Measurements from ENCODE around the gene ARFGEF3.
"Not testable (repeated sequence)": the region's sequence is repeated elsewhere in the genome, so short reads cannot be mapped to it uniquely, and the experiment has no call there.

Gene ARFGEF3

GRCh38 chr6:138346302-138347195, 184.8 kb downstream of the ARFGEF3 start:
- TF ChIP-seq GATA1 (IDR thresholded peaks at IDR 0.05; ENCODE audit: low read depth, low read length) = no peak
- TF ChIP-seq POLR2A (IDR thresholded peaks at IDR 0.05; ENCODE audit: low read length) = no peak
- no peak for DNase-seq

GRCh38 chr6:138347864-138348263, 186.1 kb downstream of the ARFGEF3 start:
- no peak for DNase-seq
- TF ChIP-seq GATA1 (IDR thresholded peaks at IDR 0.05; ENCODE audit: low read depth, low read length) = no peak
- TF ChIP-seq POLR2A (IDR thresholded peaks at IDR 0.05; ENCODE audit: low read length) = no peak

GRCh38 chr6:138349891-138350290, 188.2 kb downstream of the ARFGEF3 start:
- DNase-seq = no peak
- TF ChIP-seq POLR2A (IDR thresholded peaks at IDR 0.05; ENCODE audit: low read length) (no peak), GATA1 (IDR thresholded peaks at IDR 0.05; ENCODE audit: low read depth, low read length) (no peak)

- TF ChIP-seq POLR2A (IDR thresholded peaks at IDR 0.05; ENCODE audit: low read length) = no peak
- TF ChIP-seq GATA1 (IDR thresholded peaks at IDR 0.05; ENCODE audit: low read depth, low read length) = no peak
Observed at GRCh38 chr6:138357928-138358327, 196.2 kb downstream of the ARFGEF3 start.

GRCh38 chr6:138368684-138369083, 206.9 kb downstream of the ARFGEF3 start:
- not testable (repeated sequence) for DNase-seq

More at GRCh38 chr6:138357928-138358327, 196.2 kb downstream of the ARFGEF3 start:
- no peak for DNase-seq

- TF ChIP-seq GATA1 (IDR thresholded peaks at IDR 0.05; ENCODE audit: low read depth, low read length) (no peak), POLR2A (IDR thresholded peaks at IDR 0.05; ENCODE audit: low read length) (no peak)
Observed at GRCh38 chr6:138370631-138371451, 209.1 kb downstream of the ARFGEF3 start.

GRCh38 chr6:138371452-138371711, 209.6 kb downstream of the ARFGEF3 start:
- no peak for DNase-seq
- TF ChIP-seq GATA1 (IDR thresholded peaks at IDR 0.05; ENCODE audit: low read depth, low read length) = no peak
- no peak for TF ChIP-seq POLR2A (IDR thresholded peaks at IDR 0.05; ENCODE audit: low read length)

More at GRCh38 chr6:138370631-138371451, 209.1 kb downstream of the ARFGEF3 start:
- DNase-seq = no peak

GRCh38 chr6:138371720-138372119, 210.0 kb downstream of the ARFGEF3 start:
- DNase-seq = no peak
- no peak for TF ChIP-seq POLR2A (IDR thresholded peaks at IDR 0.05; ENCODE audit: low read length)
- TF ChIP-seq GATA1 (IDR thresholded peaks at IDR 0.05; ENCODE audit: low read depth, low read length) = no peak

- no peak for TF ChIP-seq GATA1 (IDR thresholded peaks at IDR 0.05; ENCODE audit: low read depth, low read length)
- TF ChIP-seq POLR2A (IDR thresholded peaks at IDR 0.05; ENCODE audit: low read length) = no peak
- DNase-seq = no peak
Observed at GRCh38 chr6:138372711-138373463, 211.1 kb downstream of the ARFGEF3 start.

GRCh38 chr6:138374230-138374629, 212.5 kb downstream of the ARFGEF3 start:
- TF ChIP-seq POLR2A (IDR thresholded peaks at IDR 0.05; ENCODE audit: low read length) (no peak), GATA1 (IDR thresholded peaks at IDR 0.05; ENCODE audit: low read depth, low read length) (no peak)
- no peak for DNase-seq

- TF ChIP-seq GATA1 (IDR thresholded peaks at IDR 0.05; ENCODE audit: low read depth, low read length) (no peak), POLR2A (IDR thresholded peaks at IDR 0.05; ENCODE audit: low read length) (no peak)
- DNase-seq = peak; percentile 20 to 62
Observed at GRCh38 chr6:138374815-138375214, 213.1 kb downstream of the ARFGEF3 start.

- DNase-seq = no peak
- TF ChIP-seq POLR2A (IDR thresholded peaks at IDR 0.05; ENCODE audit: low read length) (no peak), GATA1 (IDR thresholded peaks at IDR 0.05; ENCODE audit: low read depth, low read length) (no peak)
Observed at GRCh38 chr6:138377042-138377441, 215.3 kb downstream of the ARFGEF3 start.

- TF ChIP-seq POLR2A (IDR thresholded peaks at IDR 0.05; ENCODE audit: low read length) (no peak), GATA1 (IDR thresholded peaks at IDR 0.05; ENCODE audit: low read depth, low read length) (no peak)
- DNase-seq = no peak
Observed at GRCh38 chr6:138377844-138378243, 216.1 kb downstream of the ARFGEF3 start, which contains the start of gene SMIM28. Gene SMIM28 (plus strand): TSS chr6:138377905. CDS start chr6:138378073, 168 bp downstream.

GRCh38 chr6:138378463-138378862, 216.7 kb downstream of the ARFGEF3 start:
- TF ChIP-seq GATA1 (IDR thresholded peaks at IDR 0.05; ENCODE audit: low read depth, low read length) (no peak), POLR2A (IDR thresholded peaks at IDR 0.05; ENCODE audit: low read length) (no peak)
- no peak for DNase-seq
